ENCODE data around the gene PTTG1IP.

PTTG1IP gene

GRCh38 chr21:44896561-44897286, 23.2 kb upstream of the PTTG1IP start:
- DNase-seq (ENCODE audit: low read depth) = no peak

- DNase-seq (ENCODE audit: low read depth) = no peak
These were observed 22.4 kb upstream of the PTTG1IP start for GRCh38 chr21:44895859-44896258.

GRCh38 chr21:44894687-44895302, 21.3 kb upstream of the PTTG1IP start:
- no peak for DNase-seq (ENCODE audit: low read depth)

GRCh38 chr21:44893948-44894656, 20.6 kb upstream of the PTTG1IP start:
- no peak for DNase-seq (ENCODE audit: low read depth)

- DNase-seq (ENCODE audit: low read depth) = no peak
These were observed 19.7 kb upstream of the PTTG1IP start for GRCh38 chr21:44893278-44893556.

- DNase-seq (ENCODE audit: low read depth) = no peak
These were observed 19.2 kb upstream of the PTTG1IP start for GRCh38 chr21:44892536-44893277.

GRCh38 chr21:44892095-44892494, 18.6 kb upstream of the PTTG1IP start:
- DNase-seq (ENCODE audit: low read depth) = no peak

GRCh38 chr21:44891631-44892031, 18.1 kb upstream of the PTTG1IP start:
- no peak for DNase-seq (ENCODE audit: low read depth)

GRCh38 chr21:44890961-44891541, 17.6 kb upstream of the PTTG1IP start:
- DNase-seq (ENCODE audit: low read depth) = no peak

GRCh38 chr21:44890338-44890931, 16.9 kb upstream of the PTTG1IP start:
- DNase-seq (ENCODE audit: low read depth) = no peak

- no peak for DNase-seq (ENCODE audit: low read depth)
These were observed 16.3 kb upstream of the PTTG1IP start for GRCh38 chr21:44889625-44890337.

GRCh38 chr21:44888581-44889550, 15.4 kb upstream of the PTTG1IP start:
- DNase-seq (ENCODE audit: low read depth) = no peak

GRCh38 chr21:44887807-44888580, 14.5 kb upstream of the PTTG1IP start:
- no peak for DNase-seq (ENCODE audit: low read depth)

GRCh38 chr21:44887126-44887806, 13.8 kb upstream of the PTTG1IP start:
- DNase-seq (ENCODE audit: low read depth) = no peak

- no peak for DNase-seq (ENCODE audit: low read depth)
These were observed 12.9 kb upstream of the PTTG1IP start for GRCh38 chr21:44886113-44887075.

- no peak for DNase-seq (ENCODE audit: low read depth)
These were observed 12.1 kb upstream of the PTTG1IP start for GRCh38 chr21:44885615-44886014.

- DNase-seq (ENCODE audit: low read depth) = no peak
These were observed 10.6 kb upstream of the PTTG1IP start for GRCh38 chr21:44884097-44884496.

GRCh38 chr21:44883250-44883649, 9.8 kb upstream of the PTTG1IP start:
- no peak for DNase-seq (ENCODE audit: low read depth)

All from HS-27A (cell line).